Measurements from ENCODE around the gene NELL2. TPM values are rescaled to one million over a fixed set of nuclear protein-coding genes. Genes with fewer than 3 reads are reported as not detected.

NELL2 gene
- total RNA-seq, 2 donors from 2014 or later: 5.8 to 7.2 TPM

- Histone ChIP-seq H3K27me3 (replicated peaks; ENCODE audit: insufficient read depth) (no peaks in the 10 kb centered on the region), H3K36me3 (no peaks in the 10 kb centered on the region), H3K4me1 (replicated peaks) (no peaks in the 10 kb centered on the region), H3K4me3 (no peak overlapping the region), H3K9me3 (no peaks in the 10 kb centered on the region), H3K27ac (no peak overlapping the region)
- TF ChIP-seq, protein P1, sequence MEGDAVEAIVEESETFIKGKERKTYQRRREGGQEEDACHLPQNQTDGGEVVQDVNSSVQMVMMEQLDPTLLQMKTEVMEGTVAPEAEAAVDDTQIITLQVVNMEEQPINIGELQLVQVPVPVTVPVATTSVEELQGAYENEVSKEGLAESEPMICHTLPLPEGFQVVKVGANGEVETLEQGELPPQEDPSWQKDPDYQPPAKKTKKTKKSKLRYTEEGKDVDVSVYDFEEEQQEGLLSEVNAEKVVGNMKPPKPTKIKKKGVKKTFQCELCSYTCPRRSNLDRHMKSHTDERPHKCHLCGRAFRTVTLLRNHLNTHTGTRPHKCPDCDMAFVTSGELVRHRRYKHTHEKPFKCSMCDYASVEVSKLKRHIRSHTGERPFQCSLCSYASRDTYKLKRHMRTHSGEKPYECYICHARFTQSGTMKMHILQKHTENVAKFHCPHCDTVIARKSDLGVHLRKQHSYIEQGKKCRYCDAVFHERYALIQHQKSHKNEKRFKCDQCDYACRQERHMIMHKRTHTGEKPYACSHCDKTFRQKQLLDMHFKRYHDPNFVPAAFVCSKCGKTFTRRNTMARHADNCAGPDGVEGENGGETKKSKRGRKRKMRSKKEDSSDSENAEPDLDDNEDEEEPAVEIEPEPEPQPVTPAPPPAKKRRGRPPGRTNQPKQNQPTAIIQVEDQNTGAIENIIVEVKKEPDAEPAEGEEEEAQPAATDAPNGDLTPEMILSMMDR (IDR thresholded peaks at IDR 0.05): no peak
- TF ChIP-seq POLR2AphosphoS5 (IDR thresholded peaks at IDR 0.05) (no peak), POLR2A (IDR thresholded peaks at IDR 0.05) (no peak)
- intact Hi-C loops (cut with DNase I): no loop called here
- WGBS: 97% methylated on average over 2 of the region's 2 CpGs
- no peak for DNase-seq (ENCODE audit: low spot score)
These were observed 166.9 kb downstream of the NELL2 start for GRCh38 chr12:44709166-44709565.

GRCh38 chr12:44708218-44708617 is 167.9 kb downstream of the NELL2 start:
- Histone ChIP-seq H3K36me3 (no peaks in the 10 kb centered on the region), H3K27me3 (replicated peaks; ENCODE audit: insufficient read depth) (no peaks in the 10 kb centered on the region), H3K4me1 (replicated peaks) (no peaks in the 10 kb centered on the region), H3K27ac (no peak overlapping the region), H3K9me3 (no peaks in the 10 kb centered on the region), H3K4me3 (no peak overlapping the region)
- TF ChIP-seq, protein P1 (IDR thresholded peaks at IDR 0.05): no peak
- TF ChIP-seq POLR2A (IDR thresholded peaks at IDR 0.05): no peak
- TF ChIP-seq POLR2AphosphoS5 (IDR thresholded peaks at IDR 0.05): no peak
- intact Hi-C loops (cut with DNase I): no loop called here
- 93% methylated on average over 2 of the region's 2 CpGs for WGBS
- no peak for DNase-seq (ENCODE audit: low spot score)

DNA sequence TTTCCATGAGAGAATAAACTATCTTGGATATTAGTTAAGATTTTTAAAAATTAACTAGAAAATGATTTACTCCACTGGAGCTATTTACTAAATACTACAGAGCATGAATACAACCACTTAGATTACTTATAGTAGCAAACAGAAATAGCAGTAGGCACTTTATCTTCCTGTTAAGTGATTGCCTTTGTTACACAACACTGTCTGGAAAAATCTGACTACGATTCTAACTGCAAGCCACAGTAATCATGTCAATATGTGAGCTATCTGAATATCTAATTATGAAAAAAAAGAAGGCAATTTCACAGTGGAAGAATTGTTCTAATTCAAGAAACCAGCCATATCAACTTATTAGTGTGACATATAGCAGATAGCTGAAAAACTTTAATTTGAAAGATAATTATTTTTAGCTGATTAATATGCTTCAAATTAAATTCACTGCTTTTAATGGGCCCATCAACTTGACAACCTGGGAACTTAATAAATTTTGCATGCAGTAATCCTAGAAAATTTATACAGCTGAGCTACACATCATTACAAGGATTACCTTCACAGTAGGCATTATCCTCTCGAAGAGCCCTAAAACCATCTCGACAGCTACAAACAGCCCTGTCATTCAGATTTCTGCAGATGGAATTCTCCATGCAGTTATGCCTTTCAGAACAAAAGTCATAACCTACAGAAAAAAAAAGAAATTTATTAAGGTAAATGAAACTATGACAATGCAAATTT is 172.8 kb downstream of the NELL2 start:
- no peaks in the 10 kb centered on the region for H3K9me3 ChIP-seq
- H3K4me3 ChIP-seq: no peak overlapping the region
- no peak for TF ChIP-seq POLR2AphosphoS5 (IDR thresholded peaks at IDR 0.05)
- TF ChIP-seq, protein P1 (IDR thresholded peaks at IDR 0.05): no peak
- no peaks in the 10 kb centered on the region for H3K4me1 ChIP-seq (replicated peaks)
- no peak overlapping the region for H3K27ac ChIP-seq
- H3K27me3 ChIP-seq (replicated peaks; ENCODE audit: insufficient read depth): no peaks in the 10 kb centered on the region
- H3K36me3 ChIP-seq: no peaks in the 10 kb centered on the region
- WGBS: 86% methylated on average over 3 of the region's 3 CpGs
- intact Hi-C loops (cut with DNase I): no loop called here
- no peak for DNase-seq (ENCODE audit: low spot score)

- Histone ChIP-seq H3K27ac (no peak overlapping the region), H3K4me1 (replicated peaks) (no peaks in the 10 kb centered on the region)
These were observed 178.6 kb downstream of the NELL2 start for GRCh38 chr12:44697511-44697910.

More at GRCh38 chr12:44697511-44697910, 178.6 kb downstream of the NELL2 start:
- no peak for DNase-seq (ENCODE audit: low spot score)
- Histone ChIP-seq H3K4me3 (no peak overlapping the region), H3K27me3 (replicated peaks; ENCODE audit: insufficient read depth) (no peaks in the 10 kb centered on the region), H3K9me3 (no peaks in the 10 kb centered on the region), H3K36me3 (no peaks in the 10 kb centered on the region)
- WGBS: 17% methylated on average over 2 of the region's 2 CpGs
- intact Hi-C loops (cut with DNase I): no loop called here
- TF ChIP-seq, protein P1 (IDR thresholded peaks at IDR 0.05): no peak
- TF ChIP-seq POLR2A (IDR thresholded peaks at IDR 0.05): no peak
- TF ChIP-seq POLR2AphosphoS5 (IDR thresholded peaks at IDR 0.05): no peak
